Body of pancreas (tissue), 4 donors: ENCODE data around the gene FBXO22. TPM values are rescaled to one million over a fixed set of nuclear protein-coding genes. Genes with fewer than 3 reads are reported as not detected.
"Not testable (repeated sequence)": the region's sequence is repeated elsewhere in the genome, so short reads cannot be mapped to it uniquely, and the experiment has no call there.

ENCODE experiments used
- ATAC-seq: fragments of 150-250 bp; one replicate; pipeline ENCODE4 v1.9.1; 2016
- DNase-seq, 4 donors: peaks; one replicate each; pipeline ENCODE4 v3.0.0-alpha.2; 2019
- H3K27ac ChIP-seq, 4 donors: fragments of 200-600 bp; sonication (generic); 1 replicate in 3 of 4; 2 replicates in 1 of 4; pipeline versions ENCODE4 v1.5.1 to v1.6.1; 2016 to 2019; ENCODE audit warnings: mild to moderate bottlenecking in 1 of 4, mixed read lengths in 1 of 4, moderate library complexity in 1 of 4
- H3K27me3 ChIP-seq, 2 donors: fragments of 200-600 bp; sonication (generic); one replicate each; pipeline ENCODE4 v1.6.0; 2016; ENCODE audit warnings: mild to moderate bottlenecking in 1 of 2
- H3K36me3 ChIP-seq, 2 donors: fragments of 200-600 bp; sonication (generic); replicated peaks in 1 of 2; 2 replicates each; pipeline ENCODE4 v1.5.1; 2016; ENCODE audit warnings: low read depth in 2 of 2; ENCODE audit not compliant: insufficient read depth in 1 of 2
- H3K4me1 ChIP-seq: fragments of 200-600 bp; sonication (generic); one replicate; pipeline ENCODE4 v1.6.0; 2016
- H3K4me3 ChIP-seq, 2 donors: fragments of 200-600 bp; sonication (generic); 1 replicate in 1 of 2; 2 replicates in 1 of 2; pipeline ENCODE4 v1.5.1; 2016 to 2019
- H3K9me3 ChIP-seq, 3 donors: fragments of 200-600 bp; sonication (generic); 1 replicate in 2 of 3; 2 replicates in 1 of 3; pipeline ENCODE4 v1.5.1; 2016
- CTCF ChIP-seq, 7 experiments: fragments of 450-650 bp in 4 of 7; fragments of 200-600 bp in 3 of 7; sonication (generic) in 3 of 7; IDR thresholded peaks; one replicate each; pipeline ENCODE4 v1.5.1; 2016 to 2019; ENCODE audit warnings: antibody characterized with exemption in 7 of 7
- POLR2A ChIP-seq, 3 donors: fragments of 450-650 bp; IDR thresholded peaks; one replicate each; pipeline ENCODE4 v1.6.1; 2016; ENCODE audit warnings: antibody characterized with exemption in 3 of 3, mild to moderate bottlenecking in 2 of 3
- WGBS, 2 donors: methylation state at CpG; one replicate each; pipeline ENCODE4 v1.1.5; 2017; 5-methylcytosine and 5-hydroxymethylcytosine counted together
- intact Hi-C: fragments of 100-400 bp; cut with DNase I; formaldehyde crosslinking; loops from one replicate; pipeline ENCODE4 v1.15.1; 2023
- total RNA-seq, 2 donors: library from RNA; depleted of rRNA; stranded (reverse); fragments of >200 nt; gene quantifications; one replicate each; pipeline ENCODE4 v1.1.0, GENCODE V29; 2016

The FBXO22 gene
- total RNA-seq, 2 donors from 2014 or later, result 13.5 to 23.9 TPM

DNA sequence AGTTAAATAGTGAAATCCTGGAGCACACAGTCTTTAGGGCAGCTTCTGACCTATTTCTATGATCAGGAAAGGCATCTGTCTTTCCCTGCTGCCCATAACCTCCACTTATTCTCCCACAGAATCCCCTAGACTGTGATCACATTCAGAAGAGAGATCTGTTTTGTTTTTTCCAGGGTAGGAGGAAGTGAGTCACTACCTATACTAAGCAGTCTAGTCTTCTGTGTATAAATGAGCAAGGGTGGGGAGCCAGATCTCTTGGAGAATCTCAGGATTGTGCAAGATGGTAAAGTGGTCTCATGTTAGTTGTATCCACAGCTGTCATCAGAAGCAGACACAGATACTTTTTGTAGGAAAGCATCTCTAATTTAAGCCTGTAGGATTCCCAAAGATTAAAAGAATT lies 11.8 kb upstream of the FBXO22 start:
- no peak overlapping the region for H3K27ac ChIP-seq
- DNase-seq, result no peak
- intact Hi-C loops, result no loop called here
- H3K9me3 ChIP-seq, result no peaks in the 10 kb centered on the region
- ATAC-seq, result no peak
- peaks cover 9% of the 10 kb centered on the region for H3K4me1 ChIP-seq
- no peak overlapping the region for H3K4me3 ChIP-seq
- no peaks in the 10 kb centered on the region for H3K27me3 ChIP-seq
- TF ChIP-seq CTCF (IDR thresholded peaks at IDR 0.05), result no peak
- TF ChIP-seq POLR2A (IDR thresholded peaks at IDR 0.05), result no peak
- H3K36me3 ChIP-seq, result no peaks in the 10 kb centered on the region

DNA sequence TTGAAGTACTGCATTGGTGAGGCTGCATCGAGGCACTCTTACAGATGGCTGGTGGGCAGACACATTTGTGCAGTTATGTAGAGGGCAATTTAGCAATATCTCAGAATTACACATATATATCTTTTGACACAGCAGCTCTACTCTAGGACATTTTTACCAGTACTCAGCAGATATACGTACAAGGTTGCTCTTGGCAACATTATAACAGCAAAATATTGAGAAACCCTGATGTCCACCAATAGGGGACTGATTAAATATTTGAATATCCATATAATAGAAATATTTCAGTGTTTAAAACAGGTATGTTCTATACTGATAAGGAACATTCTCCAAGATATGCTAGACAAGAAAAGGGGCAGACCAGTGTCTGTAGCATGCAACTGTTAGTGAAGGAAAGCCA lies 7.9 kb upstream of the FBXO22 start:
- 74 to 78% methylated on average over 2 of the region's 2 CpGs for WGBS, 2 donors
- no peaks in the 10 kb centered on the region for H3K4me1 ChIP-seq
- intact Hi-C loops, result no loop called here
- no peak for TF ChIP-seq POLR2A (IDR thresholded peaks at IDR 0.05)
- no peaks in the 10 kb centered on the region for H3K36me3 ChIP-seq
- no peak overlapping the region for H3K27ac ChIP-seq
- no peaks in the 10 kb centered on the region for H3K27me3 ChIP-seq
- DNase-seq, result no peak
- ATAC-seq, result no peak
- no peaks in the 10 kb centered on the region for H3K9me3 ChIP-seq
- H3K4me3 ChIP-seq, result no peak overlapping the region

DNA sequence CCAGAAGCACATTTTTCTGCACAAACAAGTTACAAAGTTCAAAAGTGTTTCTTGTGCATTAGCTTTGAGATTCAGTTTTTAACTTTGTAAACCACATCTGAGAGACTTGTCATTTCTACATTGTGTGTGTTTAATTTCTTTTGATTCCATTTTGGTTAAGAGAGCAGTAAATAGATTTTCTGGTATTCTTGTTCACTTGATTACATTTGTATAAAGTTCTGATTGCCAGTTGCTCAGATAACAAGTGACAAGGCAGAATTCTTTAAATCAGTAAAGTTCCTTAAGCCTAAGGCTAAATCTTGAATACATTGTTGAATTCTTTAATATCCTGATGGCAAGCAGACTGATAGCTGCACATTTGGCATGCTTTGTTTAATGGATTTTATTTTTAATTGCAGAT lies 3.1 kb upstream of the FBXO22 start:
- intact Hi-C loops, result no loop called here
- no peaks in the 10 kb centered on the region for H3K27me3 ChIP-seq
- H3K9me3 ChIP-seq, result no peaks in the 10 kb centered on the region
- DNase-seq (no peak), ATAC-seq (no peak)
- TF ChIP-seq CTCF (IDR thresholded peaks at IDR 0.05) (no peak), POLR2A (IDR thresholded peaks at IDR 0.05) (no peak)
- no peaks in the 10 kb centered on the region for H3K36me3 ChIP-seq
- H3K4me3 ChIP-seq, result no peak overlapping the region
- H3K4me1 ChIP-seq, result peaks cover 24% of the 10 kb centered on the region
- H3K27ac ChIP-seq, result no peak overlapping the region

DNA sequence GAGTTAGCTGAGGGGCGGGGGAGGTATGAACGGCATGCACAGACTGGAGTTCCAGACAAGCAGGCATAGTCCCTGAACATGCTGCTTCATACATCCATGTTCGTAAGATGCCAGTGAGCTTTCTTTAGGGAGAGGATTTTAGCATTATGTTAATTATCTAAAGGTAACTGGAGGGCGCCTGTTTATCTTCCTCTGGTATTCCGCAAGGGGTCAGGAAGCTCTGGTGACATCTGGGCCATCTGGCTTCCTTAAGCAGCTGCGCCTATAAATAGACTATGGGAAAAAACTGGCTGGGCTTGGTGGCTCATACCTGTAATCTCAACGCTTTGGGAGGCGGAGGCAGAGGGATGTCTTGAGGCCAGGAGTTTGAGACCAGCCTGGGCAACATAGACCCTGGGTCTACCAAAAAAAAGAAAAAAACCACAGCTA lies 1.5 kb upstream of the FBXO22 start:
- Histone ChIP-seq H3K4me3 (no peak overlapping the region), H3K27me3 (no peaks in the 10 kb centered on the region), H3K4me1 (peaks cover 26% of the 10 kb centered on the region), H3K9me3 (no peaks in the 10 kb centered on the region), H3K36me3 (no peaks in the 10 kb centered on the region), H3K27ac (peak overlapping the region in 1 of 4 donors; percentile 82)
- ATAC-seq, result no peak
- peak in 3 of 4 donors; percentile 23 to 40 (median 27) for DNase-seq
- 20 to 36% methylated on average over 8 of the region's 8 CpGs for WGBS, 2 donors
- intact Hi-C loops, result no loop called here
- TF ChIP-seq POLR2A (IDR thresholded peaks at IDR 0.05), result no peak

GRCh38 chr15:75905231-75905630 lies 1.6 kb downstream of the FBXO22 start:
- intact Hi-C loops, result no loop called here
- WGBS, 2 donors, result 59 to 60% methylated on average over 5 of the region's 5 CpGs
- Histone ChIP-seq H3K9me3 (no peaks in the 10 kb centered on the region), H3K4me3 (no peak overlapping the region), H3K4me1 (peaks cover 26% of the 10 kb centered on the region), H3K27me3 (no peaks in the 10 kb centered on the region), H3K27ac (no peak overlapping the region), H3K36me3 (no peaks in the 10 kb centered on the region)
- DNase-seq (no peak), ATAC-seq (no peak)
- TF ChIP-seq CTCF (IDR thresholded peaks at IDR 0.05) (no peak), POLR2A (IDR thresholded peaks at IDR 0.05) (no peak)

- H3K36me3 ChIP-seq, ATAC-seq, H3K4me3 ChIP-seq, H3K27ac ChIP-seq, H3K27me3 ChIP-seq, H3K4me1 ChIP-seq, DNase-seq, H3K9me3 ChIP-seq, intact Hi-C loops: not testable (repeated sequence)
- 95 to 99% methylated on average over 3 of the region's 3 CpGs for WGBS, 2 donors
These were observed 6.7 kb downstream of the FBXO22 start for GRCh38 chr15:75910355-75910754.
